Raji (cell line): ENCODE measurements around the gene ASZ1.

Source experiments
- POLR2A ChIP-seq: IDR thresholded peaks from 2 replicates; pipeline ENCODE4 v1.6.1; 2011; ENCODE audit warnings: low read depth, low read length, control low read depth; ENCODE audit not compliant: insufficient read depth

The ASZ1 gene

GRCh38 chr7:117381362-117381761 is 45.9 kb downstream of the ASZ1 start:
- no peak for TF ChIP-seq POLR2A

- no peak for TF ChIP-seq POLR2A
Measured at GRCh38 chr7:117375380-117375779, 51.9 kb downstream of the ASZ1 start.

- TF ChIP-seq POLR2A, result no peak
Measured at GRCh38 chr7:117372073-117372472, 55.2 kb downstream of the ASZ1 start.

GRCh38 chr7:117364339-117365080 is 62.8 kb downstream of the ASZ1 start:
- no peak for TF ChIP-seq POLR2A

- no peak for TF ChIP-seq POLR2A
Measured at GRCh38 chr7:117362294-117362888, 64.9 kb downstream of the ASZ1 start.

- TF ChIP-seq POLR2A, result no peak
Measured at GRCh38 chr7:117350027-117350426, 77.3 kb downstream of the ASZ1 start.

GRCh38 chr7:117349570-117349969 is 77.7 kb downstream of the ASZ1 start:
- TF ChIP-seq POLR2A, result no peak

- TF ChIP-seq POLR2A, result no peak
Measured at GRCh38 chr7:117347962-117348672, 79.2 kb downstream of the ASZ1 start.

- TF ChIP-seq POLR2A, result no peak
Measured at GRCh38 chr7:117347480-117347879, 79.8 kb downstream of the ASZ1 start.

GRCh38 chr7:117346161-117346560 is 81.1 kb downstream of the ASZ1 start:
- TF ChIP-seq POLR2A, result no peak

GRCh38 chr7:117338020-117338419 is 89.3 kb downstream of the ASZ1 start:
- TF ChIP-seq POLR2A, result no peak

GRCh38 chr7:117333168-117333567 is 94.1 kb downstream of the ASZ1 start:
- TF ChIP-seq POLR2A, result no peak

GRCh38 chr7:117332031-117332430 is 95.3 kb downstream of the ASZ1 start:
- no peak for TF ChIP-seq POLR2A

- no peak for TF ChIP-seq POLR2A
Measured at GRCh38 chr7:117325836-117326235, 101.5 kb downstream of the ASZ1 start.

- no peak for TF ChIP-seq POLR2A
Measured at GRCh38 chr7:117324960-117325359, 102.3 kb downstream of the ASZ1 start.
